Stimulated activated CD8-positive, alpha-beta memory T cell treated with anti-CD3 and anti-CD28 coated beads, Interleukin-12 subunit alpha, Interleukin-12 subunit beta, amount 100 ng/mL, for 24 hours (primary cell): ENCODE measurements around the gene TUBA1C.
"Not testable (repeated sequence)": the region's sequence is repeated elsewhere in the genome, so short reads cannot be mapped to it uniquely, and the experiment has no call there.

Source experiments
- DNase-seq: peaks from one replicate; pipeline ENCODE4 v3.0.0-alpha.2; 2020; ENCODE audit errors: extremely low read depth

Gene TUBA1C

GRCh38 chr12:49264873-49265792 is at the start of gene TUBA1C:
TSS of gene TUBA1C (plus strand) at chr12:49265082. CDS start at chr12:49265182, 100 bp downstream.
- DNase-seq: peak; percentile 69

- no peak for DNase-seq
These were observed 45.4 kb upstream of the TUBA1C start for GRCh38 chr12:49219417-49220026.

GRCh38 chr12:49220972-49221371 is 43.9 kb upstream of the TUBA1C start:
- DNase-seq: no peak

GRCh38 chr12:49223122-49223521 is 41.8 kb upstream of the TUBA1C start:
- no peak for DNase-seq

- DNase-seq: no peak
These were observed 41.1 kb upstream of the TUBA1C start for GRCh38 chr12:49223590-49224369.

- DNase-seq: no peak
These were observed 39.2 kb upstream of the TUBA1C start for GRCh38 chr12:49225576-49226166.

- no peak for DNase-seq
These were observed 37.2 kb upstream of the TUBA1C start for GRCh38 chr12:49227713-49228112.

GRCh38 chr12:49228653-49229052 is 36.2 kb upstream of the TUBA1C start:
- no peak for DNase-seq

- no peak for DNase-seq
These were observed 34.6 kb upstream of the TUBA1C start for GRCh38 chr12:49230176-49230804.

- DNase-seq: no peak
These were observed 34.1 kb upstream of the TUBA1C start for GRCh38 chr12:49230805-49231194.

- no peak for DNase-seq
These were observed 32.8 kb upstream of the TUBA1C start for GRCh38 chr12:49231878-49232655.

- no peak for DNase-seq
These were observed 31.7 kb upstream of the TUBA1C start for GRCh38 chr12:49232940-49233841.

- DNase-seq: no peak
These were observed 30.9 kb upstream of the TUBA1C start for GRCh38 chr12:49233842-49234526.

- DNase-seq: no peak
These were observed 28.5 kb upstream of the TUBA1C start for GRCh38 chr12:49236423-49236822.

GRCh38 chr12:49243631-49244030 is 21.3 kb upstream of the TUBA1C start:
- no peak for DNase-seq

GRCh38 chr12:49244176-49244575 is 20.7 kb upstream of the TUBA1C start:
- no peak for DNase-seq

GRCh38 chr12:49251357-49251756 is 13.5 kb upstream of the TUBA1C start:
- DNase-seq: no peak

GRCh38 chr12:49253033-49253623 is 11.8 kb upstream of the TUBA1C start:
- DNase-seq: no peak

GRCh38 chr12:49255456-49255855 is 9.4 kb upstream of the TUBA1C start:
- DNase-seq: not testable (repeated sequence)
